ENCODE measurements around the gene COQ10A. TPM values are rescaled to one million over a fixed set of nuclear protein-coding genes. Genes with fewer than 3 reads are reported as not detected.
A peak's percentile ranks its signal among the peaks of the same experiment; 100 is the strongest.
"Not testable (repeated sequence)": the region's sequence is repeated elsewhere in the genome, so short reads cannot be mapped to it uniquely, and the experiment has no call there.

The COQ10A gene
- total RNA-seq, 1 experiment from 2014 or later = 6.9 TPM

- Histone ChIP-seq H3K4me1 (replicated peaks; ENCODE audit: insufficient read depth) (peaks cover 36% of the 10 kb centered on the region), H2AFZ (no peak overlapping the region), H3K27me3 (ENCODE audit: insufficient read depth, low read depth) (no peaks in the 10 kb centered on the region), H3K36me3 (ENCODE audit: low read depth) (0 out of 2 replicates have a peak, but pooled peaks cover 4% of the 10 kb centered on the region), H3K9me3 (ENCODE audit: insufficient read depth, low read depth) (no peaks in the 10 kb centered on the region), H3K79me2 (ENCODE audit: low read depth) (peaks cover 12% of the 10 kb centered on the region), H3K9me2 (ENCODE audit: insufficient read depth) (no peaks in the 10 kb centered on the region; the same call in 1 of the 2 replicates), H3F3A (ENCODE audit: insufficient read depth, low read depth) (peaks cover 20% of the 10 kb centered on the region; the same call in 1 of the 2 replicates), H3K4me3 (no peak overlapping the region), H3K4me2 (peak overlapping the region; percentile 37; the same call in 1 of the 2 replicates), H3K27ac (peak overlapping the region; percentile 42), H4K20me1 (ENCODE audit: insufficient read depth) (peaks cover 6% of the 10 kb centered on the region)
- TF ChIP-seq CTCF (conservative IDR thresholded peaks at IDR 0.05) (no peak), EZH2 (IDR thresholded peaks at IDR 0.05; ENCODE audit: low read depth) (no peak)
- POLR2A ChIA-PET (ENCODE audit: unreplicated experiment) = interaction anchor here (0.7 kb wide), 1 partner anchor 211 kb away, joined by 4 read pairs; no protein-coding TSS in a partner anchor
- intact Hi-C loops (cut with micrococcal nuclease; ENCODE audit: unreplicated experiment) = no loop called here
- CTCF ChIA-PET = no interaction called here
- no TSS peak for BruUV-seq (replicated peaks)
- peak; percentile 55 to 76 for DNase-seq
These were observed 5.1 kb upstream of the COQ10A start for GRCh38 chr12:56261503-56262232.

GRCh38 chr12:56262955-56263354 lies 3.8 kb upstream of the COQ10A start:
- H2AFZ ChIP-seq; H3K36me3 ChIP-seq (ENCODE audit: low read depth); H3K4me2 ChIP-seq; H3K9me3 ChIP-seq (ENCODE audit: insufficient read depth, low read depth); H3K27ac ChIP-seq; H3K4me3 ChIP-seq; H4K20me1 ChIP-seq (ENCODE audit: insufficient read depth); POLR2A ChIA-PET (ENCODE audit: unreplicated experiment); BruUV-seq (replicated peaks); DNase-seq; H3K79me2 ChIP-seq (ENCODE audit: low read depth); intact Hi-C loops (cut with micrococcal nuclease; ENCODE audit: unreplicated experiment); H3K27me3 ChIP-seq (ENCODE audit: insufficient read depth, low read depth); H3K9me2 ChIP-seq (ENCODE audit: insufficient read depth); CTCF ChIA-PET: not testable (repeated sequence)
- Histone ChIP-seq H3F3A (ENCODE audit: insufficient read depth, low read depth) (peaks cover 28% of the 10 kb centered on the region; the same call in 1 of the 2 replicates), H3K4me1 (replicated peaks; ENCODE audit: insufficient read depth) (peaks cover 29% of the 10 kb centered on the region)

GRCh38 chr12:56266068-56266692 lies 562 bp upstream of the COQ10A start:
- Histone ChIP-seq H2AFZ (peak overlapping the region; percentile 89), H3K4me3 (peak overlapping the region; percentile 75), H3K4me1 (replicated peaks; ENCODE audit: insufficient read depth) (peaks cover 22% of the 10 kb centered on the region), H3F3A (ENCODE audit: insufficient read depth, low read depth) (peaks cover 28% of the 10 kb centered on the region; the same call in 1 of the 2 replicates), H3K4me2 (peak overlapping the region; percentile 90)
- H3K79me2 ChIP-seq (ENCODE audit: low read depth); H3K36me3 ChIP-seq (ENCODE audit: low read depth); H3K27me3 ChIP-seq (ENCODE audit: insufficient read depth, low read depth); H3K9me3 ChIP-seq (ENCODE audit: insufficient read depth, low read depth); H3K9me2 ChIP-seq (ENCODE audit: insufficient read depth); DNase-seq; H3K27ac ChIP-seq; H4K20me1 ChIP-seq (ENCODE audit: insufficient read depth): not testable (repeated sequence)
- TSS peak; percentile 49 for BruUV-seq (replicated peaks)
- ChIA-PET POLR2A (ENCODE audit: unreplicated experiment) (interaction anchor here (0.5 to 0.7 kb wide), 3 partner anchors 52 to 151 kb away, joined by 4 to 11 read pairs (median 7); no protein-coding TSS in a partner anchor), CTCF (interaction anchor here (0.5 to 0.6 kb wide), 2 partner anchors 55 to 1331 kb away, joined by 3 to 4 read pairs; no protein-coding TSS in a partner anchor)
- intact Hi-C loops (cut with micrococcal nuclease; ENCODE audit: unreplicated experiment) = loop anchor here (1.0 to 5.0 kb wide), 4 partner anchors 8 to 147 kb away; partner anchors contain the start of genes ANKRD52 and ZC3H10

Data from PC-9 (cell line).